HG03196 (cell line): Measurements from ENCODE around the gene MVD.

Source experiments
- ATAC-seq: cut with Tn5 transposase; IDR thresholded peaks from one replicate; pipeline ENCODE4 v1.9.1; 2021; ENCODE audit not compliant: unreplicated experiment

Gene MVD

DNA sequence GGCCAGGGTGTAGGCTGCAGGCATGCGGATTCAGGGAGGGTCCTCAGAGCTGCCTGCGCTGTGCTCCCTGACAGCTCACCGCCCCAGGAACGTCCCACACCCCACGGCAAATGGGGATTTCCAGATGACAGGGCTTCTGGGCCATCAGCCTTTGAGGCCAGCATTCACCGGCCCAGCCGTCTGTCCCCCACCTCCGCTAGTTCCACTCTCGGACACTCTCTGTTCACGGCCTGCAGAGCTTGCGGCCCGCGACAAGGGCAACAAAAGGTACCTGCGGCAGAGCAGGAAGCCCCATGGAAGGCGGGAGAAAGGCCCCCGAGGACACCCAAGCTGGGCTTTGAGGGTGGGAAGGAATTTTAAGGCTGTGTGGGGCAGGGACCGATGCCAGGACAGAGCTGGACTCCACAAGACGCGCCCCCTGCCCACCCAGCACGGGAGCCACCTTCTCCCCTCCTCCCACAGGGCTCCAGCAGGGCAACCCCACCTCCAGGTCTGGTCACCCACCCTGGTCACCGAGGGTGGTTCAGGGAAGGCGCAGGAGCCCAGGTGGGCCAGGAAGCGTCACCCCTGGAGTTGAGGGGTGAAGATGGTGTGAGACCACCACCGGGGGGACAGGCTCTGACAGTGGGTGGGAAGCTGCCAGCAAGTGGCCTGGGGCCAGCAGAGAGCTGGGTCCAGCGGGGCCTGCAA, 6.5 kb downstream of the MVD start:
- ATAC-seq = no peak

DNA sequence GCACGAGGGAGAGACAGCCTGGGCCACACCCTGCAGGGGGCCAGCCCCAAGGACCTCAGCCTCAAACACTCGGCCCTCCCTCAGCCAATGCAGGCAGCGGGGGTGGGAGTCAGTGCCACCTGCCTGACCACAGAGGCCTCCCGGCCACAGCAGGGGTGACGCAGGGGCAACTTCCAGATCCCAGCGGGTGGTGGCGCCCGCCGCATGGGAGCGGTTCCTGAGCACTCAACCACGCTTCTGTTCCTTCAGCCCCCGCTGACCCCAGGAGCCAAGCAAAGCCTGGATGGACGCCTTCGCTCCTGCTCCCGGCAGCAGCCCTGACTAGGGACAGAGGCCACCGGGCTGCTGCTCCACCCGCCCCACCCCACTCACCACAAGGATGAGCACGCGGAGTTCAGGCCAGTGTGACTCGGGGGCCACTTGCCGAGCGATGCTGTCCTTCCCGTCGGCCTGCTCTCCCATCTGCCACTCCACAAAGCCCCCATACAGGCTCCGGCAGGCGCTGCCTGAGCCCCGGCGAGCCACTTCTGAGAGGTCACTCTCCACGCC, 7.1 kb downstream of the MVD start:
- ATAC-seq = no peak

DNA sequence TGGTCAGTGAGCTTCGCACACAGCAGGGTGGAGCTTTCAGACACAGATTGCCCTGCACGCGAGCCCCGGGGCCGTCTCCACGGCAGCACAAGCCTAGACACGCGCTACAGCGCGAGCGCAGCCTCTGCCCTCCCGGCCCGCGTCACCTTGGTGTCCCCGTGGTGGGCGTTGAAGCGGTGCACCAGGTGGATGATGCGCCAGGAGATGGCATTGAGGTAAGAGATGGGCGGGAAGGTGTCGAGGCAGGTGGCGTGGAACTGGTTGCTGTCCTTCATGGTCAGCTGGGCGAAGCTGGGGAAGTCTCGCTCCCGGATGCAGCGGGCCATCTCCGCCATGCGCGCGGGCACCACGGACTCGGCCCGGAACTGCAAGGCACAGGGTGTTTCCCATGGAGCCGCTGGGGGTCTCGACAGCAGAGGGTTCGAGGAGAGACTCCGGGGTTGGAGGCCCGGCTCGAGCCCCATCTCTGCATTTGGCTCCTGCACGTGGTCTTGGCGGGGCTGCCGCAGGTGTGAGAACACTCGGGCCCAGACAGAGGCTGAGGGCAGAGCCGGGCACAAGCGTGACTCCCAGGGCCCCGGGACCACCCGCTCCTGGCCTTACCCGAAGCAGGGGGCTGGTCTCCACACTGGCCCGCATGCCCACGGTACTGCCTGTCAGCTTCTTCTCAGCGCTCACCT, 7.7 kb downstream of the MVD start:
- ATAC-seq = no peak

DNA sequence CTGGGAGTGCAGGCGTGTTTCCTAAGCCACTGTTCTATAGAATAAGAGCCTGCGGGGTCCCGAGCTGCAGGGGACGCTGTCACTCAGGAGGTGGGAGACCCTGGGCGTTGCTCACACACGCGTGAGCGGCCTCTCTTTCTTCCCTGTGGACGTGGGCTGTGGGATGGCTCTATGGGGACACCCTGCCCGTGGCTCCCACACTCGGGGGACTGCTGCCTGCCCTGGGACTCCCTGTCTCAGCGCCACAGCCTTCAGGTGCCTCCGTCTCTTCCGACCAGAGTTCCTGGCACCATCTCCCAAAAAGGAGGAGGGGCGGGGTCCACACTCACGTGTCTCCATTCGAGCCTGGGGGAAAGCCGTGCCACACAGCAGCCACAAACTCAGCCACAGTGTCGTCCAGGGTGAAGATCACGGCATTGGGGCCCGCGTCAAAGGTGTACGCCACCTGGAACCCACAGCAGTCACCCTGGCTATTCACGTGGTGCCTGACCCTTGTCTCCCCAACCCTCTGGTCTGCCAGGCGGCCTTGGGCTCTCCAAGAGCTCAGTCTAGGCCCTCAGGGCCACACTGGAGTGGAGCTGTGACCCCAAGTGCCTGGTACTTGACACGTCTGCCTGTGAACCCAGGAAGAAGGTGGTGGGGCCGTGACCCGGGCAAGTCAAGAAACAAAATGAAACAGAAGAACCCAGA, 8.4 kb downstream of the MVD start:
- ATAC-seq = no peak

DNA sequence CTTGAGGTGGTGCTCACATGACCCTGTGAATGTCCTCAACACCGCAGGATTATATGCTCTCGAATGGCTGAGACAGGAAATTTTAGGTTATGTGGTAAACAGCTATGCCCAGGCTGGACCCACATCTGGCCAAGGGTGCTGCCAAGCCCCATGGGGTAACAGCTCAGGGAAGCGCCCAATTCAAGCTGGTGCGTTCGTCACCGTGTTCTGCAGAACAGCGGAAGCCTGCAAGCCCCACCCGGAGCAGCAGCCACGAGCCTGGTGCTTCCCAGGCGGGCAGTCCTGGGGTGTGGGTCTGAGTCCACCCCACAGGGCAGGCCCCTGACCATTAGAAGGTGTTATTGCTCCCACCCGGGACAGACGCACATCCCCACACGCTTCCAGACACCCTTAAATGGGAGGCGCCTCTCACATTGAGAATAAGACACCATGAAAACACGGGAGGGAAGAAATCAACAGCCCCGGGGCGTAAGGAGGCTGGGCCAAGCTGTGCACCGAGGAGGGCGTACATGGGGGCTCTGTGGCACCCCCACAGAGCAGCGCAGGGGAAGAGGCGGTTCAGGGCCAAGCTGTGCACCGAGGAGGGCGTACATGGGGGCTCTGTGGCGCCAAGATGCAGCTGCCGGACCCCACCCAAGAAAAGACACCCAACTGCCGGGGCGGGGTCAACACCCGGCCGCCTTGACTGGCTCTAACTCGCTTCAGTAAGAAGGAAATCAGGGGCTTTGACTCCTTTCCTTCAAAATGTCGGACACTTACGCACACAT, 9.1 kb downstream of the MVD start:
- ATAC-seq = no peak

DNA sequence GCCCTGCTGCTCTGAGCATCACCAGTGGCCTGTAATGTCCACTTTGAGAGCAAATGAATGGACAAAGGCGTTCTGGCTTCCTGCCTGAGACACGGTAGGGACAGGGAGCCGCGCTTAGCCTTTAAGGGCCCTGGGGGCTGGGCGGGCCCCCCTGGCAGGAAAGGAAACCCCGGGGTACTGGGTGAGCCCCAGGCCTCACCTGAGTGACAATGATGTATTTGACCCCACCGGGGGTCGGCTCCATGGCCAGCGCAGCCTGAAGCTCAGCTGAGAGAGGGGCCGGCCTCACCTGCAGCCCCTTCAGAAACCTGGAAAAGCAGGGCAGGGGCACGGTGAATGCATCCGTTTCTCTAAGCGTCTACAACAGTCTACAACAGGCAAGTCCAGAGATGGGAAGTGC, 9.8 kb downstream of the MVD start:
- ATAC-seq = no peak

DNA sequence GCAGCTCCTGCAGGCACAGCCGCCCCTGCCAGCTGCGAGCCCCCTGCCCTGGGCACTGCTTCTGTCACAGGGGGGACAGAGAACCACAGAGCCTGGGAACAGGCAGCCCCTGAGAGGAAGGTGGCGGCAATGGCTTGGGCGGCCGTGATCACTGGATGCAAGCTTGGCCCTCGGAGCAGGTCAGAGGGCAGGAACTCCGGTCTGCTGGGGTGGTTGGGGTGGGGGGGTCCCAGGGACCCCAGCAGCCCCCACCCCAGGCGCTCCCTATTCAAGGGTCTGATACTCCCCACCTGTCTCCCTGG, 10.2 kb downstream of the MVD start:
- no peak for ATAC-seq

DNA sequence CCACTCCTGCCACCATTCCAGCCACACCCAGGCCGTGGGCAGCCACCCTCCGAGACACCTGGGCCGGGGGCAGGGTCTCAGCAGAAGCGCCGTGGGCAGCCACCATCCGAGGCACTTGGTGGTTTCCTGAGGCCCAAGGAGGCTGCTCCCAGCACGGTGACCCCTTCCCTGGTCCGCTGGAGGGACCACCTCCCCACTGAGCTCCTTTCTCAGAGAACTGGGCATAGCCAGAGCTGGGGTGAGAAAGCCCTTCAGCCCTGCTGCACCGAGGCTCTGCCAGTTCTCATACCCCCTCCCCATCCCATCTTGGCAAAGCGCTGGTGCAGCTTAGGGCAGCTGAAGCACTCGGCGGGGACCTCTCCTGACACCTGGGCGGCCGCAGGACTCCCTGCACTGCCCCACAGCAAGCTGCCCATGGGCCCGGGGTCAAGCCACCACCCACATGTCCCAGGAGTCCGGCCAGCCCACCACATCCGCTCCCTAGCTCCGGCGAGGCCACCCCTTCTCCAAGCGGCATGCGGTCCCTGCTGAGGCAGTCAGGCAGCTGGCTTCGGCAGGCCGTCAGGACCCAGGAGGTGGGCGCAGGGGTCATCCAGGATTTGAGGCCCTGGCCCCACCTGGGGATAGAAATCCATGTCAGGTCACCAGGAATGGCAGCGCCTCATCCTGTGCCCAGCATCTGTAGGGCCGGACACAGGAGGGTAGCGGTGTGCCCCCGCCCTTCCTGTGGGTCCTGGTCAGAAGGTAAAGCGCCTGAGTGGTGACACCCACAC, 10.7 kb downstream of the MVD start:
- ATAC-seq = peak; percentile 3

DNA sequence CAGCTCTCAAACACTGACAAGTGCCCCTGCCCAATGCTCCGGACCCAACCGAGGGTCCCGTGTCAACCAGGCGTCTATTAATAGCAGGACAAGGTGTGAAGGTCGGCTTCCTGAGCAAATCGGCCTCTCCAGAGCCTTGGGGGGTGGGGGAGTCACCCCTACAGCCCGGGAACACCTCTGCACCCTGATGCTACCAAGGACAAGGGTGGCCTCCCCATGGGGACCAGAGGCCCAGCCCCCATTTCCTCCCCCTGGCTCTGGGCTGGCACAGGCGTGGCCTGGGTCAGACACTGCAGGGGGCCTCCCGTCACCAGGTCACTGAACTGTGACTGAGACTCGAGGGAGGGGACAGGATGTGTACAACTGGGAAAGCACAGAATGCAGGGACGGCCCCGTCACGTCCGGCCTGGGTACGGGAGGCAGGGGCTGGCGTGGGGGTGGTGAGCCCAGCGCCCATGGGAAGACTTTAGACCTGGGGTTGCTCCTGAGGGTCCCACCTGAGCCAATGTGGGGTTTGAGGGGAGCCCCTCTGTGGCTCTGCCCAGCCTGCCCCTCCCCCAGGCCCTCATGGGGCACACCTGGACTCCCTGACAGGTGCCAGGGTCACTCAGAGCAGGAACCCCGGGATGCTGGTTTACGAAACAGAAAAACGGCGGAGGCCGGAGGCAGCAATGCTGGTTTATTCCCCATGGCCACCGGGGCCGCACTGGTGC, 11.5 kb downstream of the MVD start:
- ATAC-seq = peak; percentile 64

DNA sequence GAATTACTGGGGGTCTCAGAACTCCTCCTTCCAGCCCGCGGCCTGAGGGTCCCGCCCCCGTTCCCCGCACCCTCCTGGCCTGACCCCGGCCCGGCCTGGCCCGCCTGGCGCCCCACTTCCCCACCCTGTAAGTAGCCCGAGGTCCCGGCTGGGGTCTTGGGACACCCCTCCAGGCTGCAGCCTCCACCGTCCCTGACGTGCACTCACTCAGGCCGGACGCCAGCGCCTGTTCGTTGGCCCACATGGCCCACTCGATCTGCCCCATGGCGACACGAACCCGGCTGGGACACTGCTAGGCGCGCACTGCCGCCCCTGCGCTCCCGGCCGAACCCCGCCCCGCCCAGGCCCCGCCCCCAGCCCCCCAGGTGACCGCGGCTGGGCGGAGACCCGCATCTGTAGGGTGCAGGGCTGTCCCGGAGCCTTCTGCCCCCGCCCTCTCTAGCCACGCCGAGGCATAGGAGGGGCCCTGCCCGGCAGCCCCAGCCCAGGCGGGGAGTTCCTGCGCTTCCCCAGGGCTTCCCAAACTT, 12.1 kb downstream of the MVD start, which contains the start of gene CYBA:
CYBA (minus strand) TSS at position 305 of the 527 bp plus-strand sequence; CDS start at position 265, 40 bp downstream.
- ATAC-seq = peak; percentile 55

DNA sequence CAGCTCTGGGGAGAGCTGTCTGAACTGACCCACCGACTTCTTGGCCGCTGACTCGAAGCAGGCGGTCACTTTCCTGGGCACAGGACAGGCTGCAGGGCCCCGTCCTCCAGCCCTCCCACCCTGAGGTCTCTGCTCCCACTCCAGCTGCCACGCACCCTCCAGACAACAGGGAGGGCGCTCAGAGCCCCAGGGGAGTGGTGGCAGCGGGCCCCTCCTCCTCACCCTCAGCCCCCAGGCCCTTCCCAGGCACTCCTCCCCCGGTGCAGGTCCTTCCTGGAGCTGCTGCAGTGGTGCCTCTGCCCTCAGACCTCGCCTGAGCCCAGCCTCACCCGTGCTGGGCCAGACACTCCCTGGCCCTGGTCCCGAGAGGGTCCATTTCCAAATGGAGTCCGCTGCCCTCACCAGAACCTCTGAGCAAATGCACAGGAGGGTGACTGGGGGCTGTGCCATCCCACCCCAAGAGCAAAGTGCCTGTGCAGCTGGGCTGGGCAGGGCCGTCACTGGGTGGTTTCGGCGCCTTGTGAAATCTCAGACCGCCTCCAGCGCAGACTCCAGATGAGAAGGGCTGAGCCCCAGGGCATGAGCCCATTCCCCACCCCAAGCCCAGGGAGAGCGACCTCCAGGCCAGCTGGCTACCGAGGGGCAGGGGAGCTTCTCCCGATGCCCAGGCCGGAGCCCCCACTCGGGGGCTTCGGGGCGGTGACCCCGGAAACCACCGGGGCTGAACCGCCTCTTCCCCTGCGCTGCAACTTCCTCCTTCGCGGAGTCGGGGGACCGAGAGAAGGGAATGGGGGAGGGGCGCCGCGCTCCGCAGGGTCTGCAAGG, 12.8 kb downstream of the MVD start:
- ATAC-seq = no peak

DNA sequence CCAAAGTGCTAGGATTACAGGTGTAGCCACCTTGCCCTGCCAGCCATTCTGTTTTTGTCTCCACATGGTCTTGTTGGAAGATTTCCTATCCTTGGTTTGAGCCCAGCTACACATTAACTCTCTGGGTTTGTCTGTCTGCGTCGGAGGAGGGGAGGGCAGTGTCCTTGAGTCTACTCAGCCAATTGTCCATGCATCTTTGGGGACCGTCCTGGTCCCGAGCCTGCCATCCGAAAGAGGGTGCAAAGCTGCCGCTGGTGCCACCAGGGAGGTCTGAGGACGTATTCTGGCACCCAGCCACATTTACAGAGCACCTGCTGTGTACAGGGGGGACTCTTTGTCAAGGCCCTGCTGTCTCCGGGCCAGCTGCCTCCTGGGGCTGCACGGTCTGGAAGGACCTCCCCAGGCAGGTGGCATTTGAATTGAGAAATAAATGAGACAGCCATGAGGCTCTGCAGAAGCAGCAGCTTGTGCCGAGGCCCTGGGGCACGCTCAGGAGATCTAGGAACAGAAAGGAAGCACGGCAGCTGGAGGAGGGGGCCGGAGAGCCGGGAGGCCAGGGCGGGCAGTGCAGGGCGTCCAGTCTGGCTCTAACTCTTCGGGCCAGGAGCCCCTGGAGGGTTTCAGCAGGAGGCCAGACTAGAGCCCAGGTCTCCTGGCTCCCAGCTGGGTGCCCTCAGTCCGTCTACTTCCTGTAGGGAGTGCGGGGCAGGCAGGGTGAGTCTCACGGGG, 13.5 kb downstream of the MVD start:
- no peak for ATAC-seq

DNA sequence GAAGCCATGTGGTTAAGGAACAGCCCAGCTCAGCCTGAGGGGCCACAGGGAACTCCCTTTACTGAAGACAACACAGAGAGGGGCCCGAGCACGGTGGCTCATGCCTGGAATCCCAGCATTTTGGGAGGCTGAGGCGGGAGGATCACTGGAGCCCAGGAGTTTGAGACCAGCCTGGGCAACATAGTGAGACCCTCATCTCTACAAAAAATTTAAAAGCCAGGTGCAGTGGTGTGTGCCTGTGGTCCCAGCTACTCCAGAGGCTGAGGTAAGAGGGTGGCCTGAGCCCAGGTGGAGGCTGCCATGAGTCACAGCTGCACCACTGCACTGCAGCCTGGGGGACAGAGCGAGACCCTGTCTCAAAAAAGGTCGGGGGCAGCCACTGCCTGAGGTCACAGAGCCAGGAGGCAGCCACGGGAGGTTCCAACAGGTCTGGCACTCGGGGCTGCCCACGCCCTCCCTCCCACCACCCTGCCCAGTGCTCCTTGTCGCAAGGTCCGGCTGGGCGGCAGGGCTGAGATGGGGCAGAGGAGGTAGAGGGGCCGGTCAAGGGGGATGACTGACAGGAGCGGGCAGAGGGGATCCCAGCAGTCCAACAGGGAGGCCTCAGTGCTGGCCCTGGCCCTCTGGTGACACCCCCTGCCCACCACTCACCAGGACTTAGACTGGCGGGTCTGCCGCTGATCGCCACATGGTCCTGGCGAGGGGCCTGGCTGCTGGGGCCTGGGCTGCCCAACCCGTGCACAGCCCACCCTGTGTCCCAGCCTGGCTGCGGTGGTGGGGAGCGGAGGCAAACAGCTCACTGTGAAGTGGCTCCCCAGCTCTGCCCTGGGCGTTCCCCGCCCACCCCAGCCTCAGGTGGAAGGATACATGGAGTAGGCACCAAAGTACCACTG, 15.5 kb downstream of the MVD start:
- no peak for ATAC-seq

DNA sequence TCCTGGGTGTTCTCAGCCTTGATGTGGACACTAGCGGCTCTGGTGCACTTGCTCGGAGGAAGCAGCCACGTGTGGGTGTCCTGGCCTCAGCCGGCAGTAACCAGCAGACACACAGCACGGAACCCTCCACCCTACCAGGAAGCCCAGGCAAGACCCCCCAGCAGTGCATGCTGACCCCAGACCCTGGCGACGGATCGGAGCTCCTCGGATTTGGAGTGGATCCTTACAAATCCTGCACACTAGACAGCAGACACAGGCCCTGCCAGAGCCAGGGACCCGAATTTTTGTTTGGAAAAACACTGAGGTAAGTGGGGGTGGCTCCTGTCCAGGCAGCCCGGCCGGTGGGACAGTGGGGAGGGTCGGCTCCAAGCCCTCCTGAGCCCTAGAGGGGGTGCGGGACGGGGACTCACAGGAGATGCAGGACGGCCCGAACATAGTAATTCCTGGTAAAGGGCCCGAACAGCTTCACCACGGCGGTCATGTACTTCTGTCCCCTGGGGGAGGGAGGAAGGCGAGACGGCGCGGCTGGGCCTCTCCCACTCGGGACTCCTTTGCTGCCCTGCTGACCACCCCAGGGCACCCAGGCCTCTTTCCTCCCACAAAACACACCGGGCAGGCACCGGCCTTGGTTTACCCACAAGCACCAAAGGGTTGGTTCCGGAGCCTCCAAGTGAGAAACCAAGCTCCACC, 16.4 kb downstream of the MVD start:
- no peak for ATAC-seq

DNA sequence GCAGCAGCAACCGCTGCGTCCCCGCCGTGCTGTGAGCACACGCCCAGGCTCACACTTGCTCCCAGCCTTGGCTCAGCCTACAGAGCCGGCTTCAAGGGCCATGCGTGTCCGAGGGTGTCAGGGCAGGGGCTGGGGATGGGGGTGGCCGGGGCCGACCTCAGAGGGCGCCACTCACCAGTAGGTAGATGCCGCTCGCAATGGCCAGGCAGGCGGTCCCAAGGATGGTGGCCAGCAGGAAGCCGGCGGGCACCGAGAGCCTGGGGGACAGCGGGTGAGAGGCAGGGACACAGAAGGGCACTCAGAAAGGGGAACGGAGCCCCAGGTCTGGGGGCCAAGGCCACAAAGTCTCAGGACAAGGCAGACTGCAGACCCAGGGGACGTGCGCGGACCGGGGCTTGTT, 16.9 kb downstream of the MVD start:
- ATAC-seq = no peak

DNA sequence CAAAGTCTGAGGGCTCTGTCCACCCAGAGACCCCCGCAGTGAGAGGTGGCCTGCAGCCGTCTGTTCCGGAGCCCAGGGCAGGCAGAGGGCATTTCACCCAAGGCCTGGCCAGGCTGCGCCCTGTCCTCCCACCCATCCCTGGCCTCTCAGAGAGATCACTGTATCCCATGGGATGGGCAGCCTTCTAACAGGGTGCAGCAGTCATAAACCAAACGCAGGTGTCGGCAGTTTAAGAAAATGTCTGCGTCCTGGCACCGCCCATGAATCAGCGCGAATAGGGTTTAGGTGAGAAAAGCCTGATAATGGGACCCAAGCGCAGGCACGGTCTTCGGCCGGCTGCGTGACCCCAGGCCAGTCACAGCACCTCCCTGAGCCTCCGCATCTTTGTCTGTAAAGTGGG, 17.4 kb downstream of the MVD start:
- no peak for ATAC-seq

DNA sequence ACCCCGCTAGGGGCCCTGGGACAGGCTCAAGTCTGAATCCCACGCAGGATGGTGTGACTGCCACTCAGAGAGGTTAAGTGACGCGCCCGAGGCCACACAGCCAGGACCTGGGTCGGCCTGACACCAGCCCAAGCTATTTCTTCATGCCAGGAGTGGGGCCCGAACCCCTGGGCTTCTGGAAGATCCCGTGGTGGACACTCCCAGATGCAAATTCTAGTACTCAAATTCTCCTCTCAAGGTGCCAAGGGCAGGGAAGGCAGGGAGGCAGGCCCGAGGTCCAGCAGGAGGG, 19.3 kb downstream of the MVD start:
- ATAC-seq = no peak
